Measurements from ENCODE around the gene PKNOX1. TPM values are rescaled to one million over a fixed set of nuclear protein-coding genes. Genes with fewer than 3 reads are reported as not detected.

The PKNOX1 gene
- total and polyA plus RNA-seq, 9 of the 15 experiments (the other 6 are each of a cell fraction or from before 2014, with no cell fraction given): 8.8 to 25.9 (median 13.2) TPM

DNA sequence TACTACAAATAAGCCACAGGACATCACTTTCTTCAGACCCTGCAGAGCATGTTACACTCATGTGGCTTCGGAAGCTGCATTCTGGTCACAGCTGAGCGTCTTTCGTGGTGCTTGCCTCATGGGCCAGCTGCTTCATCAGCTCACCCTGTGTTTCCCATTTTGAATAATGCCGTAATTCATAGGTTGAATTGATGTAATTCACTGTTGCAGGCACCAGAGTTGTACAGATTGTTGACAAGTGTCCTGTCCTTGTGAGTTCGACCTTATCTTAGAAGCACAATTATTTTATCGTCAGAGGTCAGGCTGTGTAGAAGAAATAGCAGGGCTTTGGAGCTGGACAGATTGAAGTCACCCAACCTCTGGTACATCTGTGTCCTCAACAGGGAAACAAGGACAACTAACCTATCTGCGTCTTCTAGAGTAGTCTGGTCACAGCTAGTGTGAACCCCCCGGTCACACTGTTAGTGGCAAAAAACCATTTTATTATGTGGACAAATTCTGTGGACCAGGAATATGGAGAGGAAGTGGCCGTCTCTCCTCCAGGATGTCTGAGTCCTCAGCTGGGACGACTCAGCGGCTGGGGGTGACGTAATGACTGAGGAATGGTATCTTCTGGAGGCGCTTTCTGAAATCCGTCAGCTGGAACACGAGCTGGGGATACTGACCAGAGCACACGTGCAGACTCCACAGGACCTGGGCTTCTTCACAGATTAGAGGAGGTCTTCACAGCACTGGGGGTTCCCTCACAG, 17.8 kb downstream of the PKNOX1 start (continued):
- TF ChIP-seq FOXK2 (conservative IDR thresholded peaks at IDR 0.05 in 1 of 2, IDR thresholded peaks at IDR 0.05 in 1 of 2; ENCODE audit: low read depth in 2 of 2): 0 out of 4 replicates have a peak, but pooled peaks of 1 of the 2 experiments have one; percentile 19
- TF ChIP-seq KDM1A (IDR thresholded peaks at IDR 0.05): peak; percentile 55 to 57
- TF ChIP-seq, protein P1, sequence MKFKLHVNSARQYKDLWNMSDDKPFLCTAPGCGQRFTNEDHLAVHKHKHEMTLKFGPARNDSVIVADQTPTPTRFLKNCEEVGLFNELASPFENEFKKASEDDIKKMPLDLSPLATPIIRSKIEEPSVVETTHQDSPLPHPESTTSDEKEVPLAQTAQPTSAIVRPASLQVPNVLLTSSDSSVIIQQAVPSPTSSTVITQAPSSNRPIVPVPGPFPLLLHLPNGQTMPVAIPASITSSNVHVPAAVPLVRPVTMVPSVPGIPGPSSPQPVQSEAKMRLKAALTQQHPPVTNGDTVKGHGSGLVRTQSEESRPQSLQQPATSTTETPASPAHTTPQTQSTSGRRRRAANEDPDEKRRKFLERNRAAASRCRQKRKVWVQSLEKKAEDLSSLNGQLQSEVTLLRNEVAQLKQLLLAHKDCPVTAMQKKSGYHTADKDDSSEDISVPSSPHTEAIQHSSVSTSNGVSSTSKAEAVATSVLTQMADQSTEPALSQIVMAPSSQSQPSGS (CRISPR knock-in tag; IDR thresholded peaks at IDR 0.05): peak; percentile 86
- peak; percentile 43 for TF ChIP-seq MEIS2 (IDR thresholded peaks at IDR 0.05; ENCODE audit: partially characterized antibody)
- TF ChIP-seq CXXC5 (CRISPR knock-in tag; IDR thresholded peaks at IDR 0.05): peak; percentile 59
- TF ChIP-seq, protein P2, sequence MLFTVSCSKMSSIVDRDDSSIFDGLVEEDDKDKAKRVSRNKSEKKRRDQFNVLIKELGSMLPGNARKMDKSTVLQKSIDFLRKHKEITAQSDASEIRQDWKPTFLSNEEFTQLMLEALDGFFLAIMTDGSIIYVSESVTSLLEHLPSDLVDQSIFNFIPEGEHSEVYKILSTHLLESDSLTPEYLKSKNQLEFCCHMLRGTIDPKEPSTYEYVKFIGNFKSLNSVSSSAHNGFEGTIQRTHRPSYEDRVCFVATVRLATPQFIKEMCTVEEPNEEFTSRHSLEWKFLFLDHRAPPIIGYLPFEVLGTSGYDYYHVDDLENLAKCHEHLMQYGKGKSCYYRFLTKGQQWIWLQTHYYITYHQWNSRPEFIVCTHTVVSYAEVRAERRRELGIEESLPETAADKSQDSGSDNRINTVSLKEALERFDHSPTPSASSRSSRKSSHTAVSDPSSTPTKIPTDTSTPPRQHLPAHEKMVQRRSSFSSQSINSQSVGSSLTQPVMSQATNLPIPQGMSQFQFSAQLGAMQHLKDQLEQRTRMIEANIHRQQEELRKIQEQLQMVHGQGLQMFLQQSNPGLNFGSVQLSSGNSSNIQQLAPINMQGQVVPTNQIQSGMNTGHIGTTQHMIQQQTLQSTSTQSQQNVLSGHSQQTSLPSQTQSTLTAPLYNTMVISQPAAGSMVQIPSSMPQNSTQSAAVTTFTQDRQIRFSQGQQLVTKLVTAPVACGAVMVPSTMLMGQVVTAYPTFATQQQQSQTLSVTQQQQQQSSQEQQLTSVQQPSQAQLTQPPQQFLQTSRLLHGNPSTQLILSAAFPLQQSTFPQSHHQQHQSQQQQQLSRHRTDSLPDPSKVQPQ (CRISPR knock-in tag; IDR thresholded peaks at IDR 0.05; ENCODE audit: borderline replicate concordance): no peak
- TF ChIP-seq, protein P3, sequence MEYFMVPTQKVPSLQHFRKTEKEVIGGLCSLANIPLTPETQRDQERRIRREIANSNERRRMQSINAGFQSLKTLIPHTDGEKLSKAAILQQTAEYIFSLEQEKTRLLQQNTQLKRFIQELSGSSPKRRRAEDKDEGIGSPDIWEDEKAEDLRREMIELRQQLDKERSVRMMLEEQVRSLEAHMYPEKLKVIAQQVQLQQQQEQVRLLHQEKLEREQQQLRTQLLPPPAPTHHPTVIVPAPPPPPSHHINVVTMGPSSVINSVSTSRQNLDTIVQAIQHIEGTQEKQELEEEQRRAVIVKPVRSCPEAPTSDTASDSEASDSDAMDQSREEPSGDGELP (CRISPR knock-in tag; IDR thresholded peaks at IDR 0.05; ENCODE audit: borderline replicate concordance): peak; percentile 79; the same call in 1 of the 2 replicates
- TF ChIP-seq SRSF9 (IDR thresholded peaks at IDR 0.05; ENCODE audit: borderline replicate concordance, low read depth, low read length): no peak
- TF ChIP-seq TEAD4 (IDR thresholded peaks at IDR 0.05; ENCODE audit: low read length): peak; percentile 52; the same call in 1 of the 2 replicates
- no peak for TF ChIP-seq TEAD4 (CRISPR knock-in tag; IDR thresholded peaks at IDR 0.05; ENCODE audit: borderline replicate concordance)
- peak; percentile 63 for TF ChIP-seq DPF2 (IDR thresholded peaks at IDR 0.05)
- TF ChIP-seq FOXM1 (IDR thresholded peaks at IDR 0.05; ENCODE audit: low read depth): 0 out of 2 replicates have a peak, but pooled peaks have one; percentile 15
- no peak for TF ChIP-seq FOXM1 (CRISPR knock-in tag; IDR thresholded peaks at IDR 0.05; ENCODE audit: low read depth)
- peak; percentile 38; the same call in 1 of the 2 replicates for TF ChIP-seq NCOR1 (IDR thresholded peaks at IDR 0.05)
- 0 out of 2 replicates have a peak, but pooled peaks have one; percentile 25 for TF ChIP-seq EP300 (IDR thresholded peaks at IDR 0.05; ENCODE audit: low read length)
- TF ChIP-seq EGR1 (conservative IDR thresholded peaks at IDR 0.05): no peak

All from K562 (cell line).